SW 1271 (cell line): ENCODE data around the gene SLC24A3.

Source experiments
- DNase-seq, 2 experiments: peaks; one replicate each; lab custom pipeline; 2025; lab: John Stamatoyannopoulos, UW

SLC24A3 gene

GRCh38 chr20:19302714-19303113, 90.3 kb downstream of the SLC24A3 start:
- no peak for DNase-seq

GRCh38 chr20:19304389-19304788, 91.9 kb downstream of the SLC24A3 start:
- DNase-seq = no peak

- DNase-seq = no peak
Observed at GRCh38 chr20:19304886-19305415, 92.5 kb downstream of the SLC24A3 start.

GRCh38 chr20:19308146-19308545, 95.7 kb downstream of the SLC24A3 start:
- no peak for DNase-seq

GRCh38 chr20:19310541-19310940, 98.1 kb downstream of the SLC24A3 start:
- DNase-seq = no peak

GRCh38 chr20:19313342-19314069, 101.1 kb downstream of the SLC24A3 start:
- no peak for DNase-seq

- no peak for DNase-seq
Observed at GRCh38 chr20:19314621-19315020, 102.2 kb downstream of the SLC24A3 start.

- no peak for DNase-seq
Observed at GRCh38 chr20:19317237-19318069, 105.0 kb downstream of the SLC24A3 start.

GRCh38 chr20:19318610-19319009, 106.2 kb downstream of the SLC24A3 start:
- no peak for DNase-seq

GRCh38 chr20:19320005-19320404, 107.6 kb downstream of the SLC24A3 start:
- no peak for DNase-seq

GRCh38 chr20:19321176-19321575, 108.7 kb downstream of the SLC24A3 start:
- no peak for DNase-seq

- DNase-seq = no peak
Observed at GRCh38 chr20:19322061-19322985, 109.9 kb downstream of the SLC24A3 start.

GRCh38 chr20:19327401-19327800, 115.0 kb downstream of the SLC24A3 start:
- DNase-seq = no peak

- no peak for DNase-seq
Observed at GRCh38 chr20:19328676-19329075, 116.2 kb downstream of the SLC24A3 start.

GRCh38 chr20:19330038-19330437, 117.6 kb downstream of the SLC24A3 start:
- no peak for DNase-seq

GRCh38 chr20:19330731-19331130, 118.3 kb downstream of the SLC24A3 start:
- DNase-seq = no peak

- DNase-seq = no peak
Observed at GRCh38 chr20:19333563-19333962, 121.1 kb downstream of the SLC24A3 start.

- DNase-seq = no peak
Observed at GRCh38 chr20:19335341-19335740, 122.9 kb downstream of the SLC24A3 start.

GRCh38 chr20:19335916-19336315, 123.5 kb downstream of the SLC24A3 start:
- no peak for DNase-seq

- no peak for DNase-seq
Observed at GRCh38 chr20:19336631-19337030, 124.2 kb downstream of the SLC24A3 start.

GRCh38 chr20:19338380-19338779, 125.9 kb downstream of the SLC24A3 start:
- no peak for DNase-seq

GRCh38 chr20:19338960-19339359, 126.5 kb downstream of the SLC24A3 start:
- no peak for DNase-seq
